Neural crest cell (in vitro differentiated cells): ENCODE measurements around the gene IL21R. TPM values are rescaled to one million over a fixed set of nuclear protein-coding genes. Genes with fewer than 3 reads are reported as not detected.

ENCODE experiments used
- DNase-seq: peaks from one replicate; pipeline ENCODE4 v3.0.0; 2021; ENCODE audit warnings: low read depth, mixed read lengths, low spot score
- H3K27ac Mint-ChIP-seq: one replicate; pipeline ENCODE4 v1.8.0; 2021; ENCODE audit warnings: mild to moderate bottlenecking, mixed read lengths; ENCODE audit not compliant: unreplicated experiment
- H3K27me3 Mint-ChIP-seq: 2 replicates; pipeline ENCODE4 v1.8.0; 2021; ENCODE audit warnings: low read depth, mild to moderate bottlenecking, mixed read lengths
- H3K36me3 Mint-ChIP-seq: 2 replicates; pipeline ENCODE4 v1.8.0; 2021; ENCODE audit warnings: low read depth, mild to moderate bottlenecking, mixed read lengths
- H3K4me1 Mint-ChIP-seq: 2 replicates; pipeline ENCODE4 v1.8.0; 2021; ENCODE audit warnings: mixed read lengths
- H3K4me3 Mint-ChIP-seq: one replicate; pipeline ENCODE4 v1.8.0; 2021; ENCODE audit warnings: mild to moderate bottlenecking, mixed read lengths
- H3K9me3 Mint-ChIP-seq: 2 replicates; pipeline ENCODE4 v1.8.0; 2021; ENCODE audit warnings: mixed read lengths
- CTCF ChIP-seq: fragments of 200-600 bp; sonication (generic); conservative IDR thresholded peaks from 2 replicates; pipeline ENCODE4 v1.5.0; 2021; ENCODE audit warnings: antibody characterized with exemption, mild to moderate bottlenecking
- total RNA-seq: library from RNA; stranded (reverse); gene quantifications from 2 replicates; pipeline ENCODE4 v1.2.1, GENCODE V29; 2021

Gene IL21R
- total RNA-seq, 1 donor from 2014 or later: 0.79 TPM

- Mint-ChIP-seq H3K27ac (no peak overlapping the region), H3K27me3 (no peaks in the 10 kb centered on the region), H3K4me3 (no peak overlapping the region), H3K4me1 (peaks cover 6% of the 10 kb centered on the region), H3K9me3 (no peaks in the 10 kb centered on the region), H3K36me3 (peaks cover 7% of the 10 kb centered on the region)
- DNase-seq: no peak
- TF ChIP-seq CTCF: no peak
Observed at GRCh38 chr16:27458987-27459688, 57.2 kb downstream of the IL21R start.

- Mint-ChIP-seq H3K27ac (no peak overlapping the region), H3K4me1 (peaks cover 6% of the 10 kb centered on the region)
Observed at GRCh38 chr16:27460213-27460612, 58.2 kb downstream of the IL21R start.

GRCh38 chr16:27460663-27461482, 58.9 kb downstream of the IL21R start:
- TF ChIP-seq CTCF: no peak
- no peak for DNase-seq
- H3K27me3 Mint-ChIP-seq: no peaks in the 10 kb centered on the region
- peaks cover 7% of the 10 kb centered on the region for H3K36me3 Mint-ChIP-seq
- no peak overlapping the region for H3K4me3 Mint-ChIP-seq
- H3K9me3 Mint-ChIP-seq: no peaks in the 10 kb centered on the region
- H3K4me1 Mint-ChIP-seq: peaks cover 6% of the 10 kb centered on the region
- no peak overlapping the region for H3K27ac Mint-ChIP-seq

More at GRCh38 chr16:27460213-27460612, 58.2 kb downstream of the IL21R start:
- peaks cover 7% of the 10 kb centered on the region for H3K36me3 Mint-ChIP-seq
- H3K4me3 Mint-ChIP-seq: no peak overlapping the region
- no peak for TF ChIP-seq CTCF
- H3K9me3 Mint-ChIP-seq: no peaks in the 10 kb centered on the region
- no peaks in the 10 kb centered on the region for H3K27me3 Mint-ChIP-seq
- no peak for DNase-seq

GRCh38 chr16:27461483-27462171, 59.7 kb downstream of the IL21R start:
- peaks cover 6% of the 10 kb centered on the region for H3K4me1 Mint-ChIP-seq
- DNase-seq: no peak
- H3K9me3 Mint-ChIP-seq: no peaks in the 10 kb centered on the region
- H3K27ac Mint-ChIP-seq: no peak overlapping the region
- H3K4me3 Mint-ChIP-seq: no peak overlapping the region
- TF ChIP-seq CTCF: no peak
- no peaks in the 10 kb centered on the region for H3K27me3 Mint-ChIP-seq
- peaks cover 10% of the 10 kb centered on the region for H3K36me3 Mint-ChIP-seq

- Mint-ChIP-seq H3K27me3 (no peaks in the 10 kb centered on the region), H3K4me3 (no peak overlapping the region), H3K9me3 (no peaks in the 10 kb centered on the region), H3K4me1 (peaks cover under 1% of the 10 kb centered on the region), H3K27ac (no peak overlapping the region), H3K36me3 (peaks cover 15% of the 10 kb centered on the region)
- no peak for DNase-seq
- TF ChIP-seq CTCF: no peak
Observed at GRCh38 chr16:27462200-27462845, 60.3 kb downstream of the IL21R start.
